ENCODE results near the gene CCDC148. TPM values are rescaled to one million over a fixed set of nuclear protein-coding genes. Genes with fewer than 3 reads are reported as not detected.

Gene CCDC148
- total RNA-seq, 4 donors from 2014 or later = 0.66 TPM; not detected in 3

DNA sequence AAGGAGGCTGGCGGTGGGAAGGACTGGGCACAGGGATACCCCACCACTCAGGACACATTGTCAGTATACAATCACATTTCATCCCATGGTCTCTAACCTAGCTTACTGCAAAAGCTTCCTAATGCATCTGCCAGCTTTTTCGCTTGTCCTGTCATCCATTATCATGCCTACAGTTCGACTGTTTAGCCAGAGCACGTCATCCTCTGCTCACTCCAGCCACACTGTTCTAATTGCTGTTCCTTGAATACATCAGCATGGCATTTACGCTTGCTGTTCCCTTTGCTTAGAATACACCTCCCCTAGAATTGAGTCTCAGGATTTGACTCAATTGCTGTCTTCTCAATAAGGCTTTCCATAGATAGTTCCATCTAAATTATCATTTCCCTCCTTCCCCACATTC, 166.3 kb downstream of the CCDC148 start:
- no peaks in the 10 kb centered on the region for H3K27me3 ChIP-seq
- TF ChIP-seq POLR2A (IDR thresholded peaks at IDR 0.05) = no peak
- TF ChIP-seq, protein P1, sequence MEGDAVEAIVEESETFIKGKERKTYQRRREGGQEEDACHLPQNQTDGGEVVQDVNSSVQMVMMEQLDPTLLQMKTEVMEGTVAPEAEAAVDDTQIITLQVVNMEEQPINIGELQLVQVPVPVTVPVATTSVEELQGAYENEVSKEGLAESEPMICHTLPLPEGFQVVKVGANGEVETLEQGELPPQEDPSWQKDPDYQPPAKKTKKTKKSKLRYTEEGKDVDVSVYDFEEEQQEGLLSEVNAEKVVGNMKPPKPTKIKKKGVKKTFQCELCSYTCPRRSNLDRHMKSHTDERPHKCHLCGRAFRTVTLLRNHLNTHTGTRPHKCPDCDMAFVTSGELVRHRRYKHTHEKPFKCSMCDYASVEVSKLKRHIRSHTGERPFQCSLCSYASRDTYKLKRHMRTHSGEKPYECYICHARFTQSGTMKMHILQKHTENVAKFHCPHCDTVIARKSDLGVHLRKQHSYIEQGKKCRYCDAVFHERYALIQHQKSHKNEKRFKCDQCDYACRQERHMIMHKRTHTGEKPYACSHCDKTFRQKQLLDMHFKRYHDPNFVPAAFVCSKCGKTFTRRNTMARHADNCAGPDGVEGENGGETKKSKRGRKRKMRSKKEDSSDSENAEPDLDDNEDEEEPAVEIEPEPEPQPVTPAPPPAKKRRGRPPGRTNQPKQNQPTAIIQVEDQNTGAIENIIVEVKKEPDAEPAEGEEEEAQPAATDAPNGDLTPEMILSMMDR (IDR thresholded peaks at IDR 0.05 in 4 of 5, conservative IDR thresholded peaks at IDR 0.05 in 1 of 5) = no peak
- H3K4me1 ChIP-seq = no peaks in the 10 kb centered on the region
- intact Hi-C loops (cut with DNase I; ENCODE audit: low total_unique reads) = no loop called here
- no peak overlapping the region for H3K27ac ChIP-seq
- ATAC-seq = no peak
- H3K36me3 ChIP-seq = no peaks in the 10 kb centered on the region
- no peak for DNase-seq
- in situ Hi-C loops (cut with MboI; ENCODE audit: low sequenced_read_pairs in 4 of 4) = no loop called here
- H3K9me3 ChIP-seq = no peaks in the 10 kb centered on the region
- H3K4me3 ChIP-seq = no peak overlapping the region

DNA sequence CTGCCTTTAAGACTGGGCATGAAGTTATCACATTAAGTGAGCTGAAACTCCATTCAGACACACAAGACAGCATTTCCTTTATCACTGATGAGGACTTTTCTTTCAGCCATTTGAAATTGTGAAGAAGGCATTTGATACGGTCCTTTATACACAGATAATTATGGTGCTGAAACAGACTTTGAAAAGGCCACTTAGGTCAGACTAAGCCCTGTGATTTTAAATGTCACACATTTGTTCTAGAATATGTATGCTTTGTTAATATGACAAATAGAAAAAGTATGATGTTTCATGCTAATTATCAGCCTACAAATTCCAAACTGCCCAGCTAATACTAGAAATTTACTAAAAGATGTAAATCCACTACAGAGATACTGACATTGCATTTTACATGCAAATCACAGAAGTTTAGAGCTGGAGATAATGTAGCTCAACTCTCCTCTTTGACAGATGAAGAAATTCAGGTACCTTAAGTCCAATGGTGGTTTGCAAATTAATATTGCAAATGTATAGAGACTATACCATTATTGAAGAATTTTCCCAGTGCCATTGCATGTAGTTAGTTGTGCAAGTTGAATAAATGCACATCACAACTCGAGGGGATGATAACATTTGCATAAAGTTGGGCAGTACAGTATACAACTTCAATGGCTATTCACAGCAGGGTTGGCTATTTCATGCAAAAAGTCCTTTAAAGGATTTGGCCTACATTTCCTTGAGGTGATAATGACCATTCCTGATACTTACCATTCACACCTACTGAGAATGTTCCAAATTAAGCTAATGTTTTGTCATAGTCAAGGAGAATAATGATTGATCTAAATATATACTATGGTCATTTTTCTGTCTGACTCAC, 179.7 kb downstream of the CCDC148 start:
- H3K9me3 ChIP-seq = no peaks in the 10 kb centered on the region
- H3K4me1 ChIP-seq = no peaks in the 10 kb centered on the region

DNA sequence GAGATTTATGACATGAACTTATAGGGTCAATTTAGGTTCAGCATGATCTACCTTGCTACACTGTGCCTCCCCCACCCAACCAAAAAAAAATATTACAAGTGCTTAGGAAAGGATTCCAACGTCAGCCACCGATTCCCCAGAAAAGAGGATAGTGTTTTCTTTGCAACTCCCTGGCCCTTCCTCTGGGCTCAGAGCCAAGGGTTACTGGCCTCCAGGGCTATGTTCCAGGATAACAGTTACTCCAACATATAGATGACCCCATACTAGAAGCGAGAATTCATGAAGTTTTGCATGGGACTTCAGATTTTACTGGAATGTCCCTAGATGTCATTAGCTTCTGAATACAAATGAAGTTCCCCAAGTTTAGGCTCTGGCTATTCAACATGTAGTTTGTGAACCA, 182.8 kb downstream of the CCDC148 start:
- Histone ChIP-seq H3K27me3 (no peaks in the 10 kb centered on the region), H3K4me1 (no peaks in the 10 kb centered on the region), H3K27ac (no peak overlapping the region), H3K36me3 (no peaks in the 10 kb centered on the region), H3K4me3 (no peak overlapping the region), H3K9me3 (no peaks in the 10 kb centered on the region)
- ATAC-seq (no peak), DNase-seq (no peak)
- intact Hi-C loops (cut with DNase I; ENCODE audit: low total_unique reads) (no loop called here), in situ Hi-C loops (cut with MboI; ENCODE audit: low sequenced_read_pairs in 4 of 4) (no loop called here)
- TF ChIP-seq, protein P1 (IDR thresholded peaks at IDR 0.05 in 4 of 5, conservative IDR thresholded peaks at IDR 0.05 in 1 of 5) = no peak
- TF ChIP-seq POLR2A (IDR thresholded peaks at IDR 0.05) = no peak

More for the DNA sequence above, 179.7 kb downstream of the CCDC148 start:
- no peak for DNase-seq
- in situ Hi-C loops (cut with MboI; ENCODE audit: low sequenced_read_pairs in 4 of 4) = no loop called here
- TF ChIP-seq, protein P1 (IDR thresholded peaks at IDR 0.05 in 4 of 5, conservative IDR thresholded peaks at IDR 0.05 in 1 of 5) = no peak
- no peak for ATAC-seq
- no peak overlapping the region for H3K27ac ChIP-seq
- H3K36me3 ChIP-seq = no peaks in the 10 kb centered on the region
- no peak overlapping the region for H3K4me3 ChIP-seq
- intact Hi-C loops (cut with DNase I; ENCODE audit: low total_unique reads) = no loop called here
- H3K27me3 ChIP-seq = no peaks in the 10 kb centered on the region

DNA sequence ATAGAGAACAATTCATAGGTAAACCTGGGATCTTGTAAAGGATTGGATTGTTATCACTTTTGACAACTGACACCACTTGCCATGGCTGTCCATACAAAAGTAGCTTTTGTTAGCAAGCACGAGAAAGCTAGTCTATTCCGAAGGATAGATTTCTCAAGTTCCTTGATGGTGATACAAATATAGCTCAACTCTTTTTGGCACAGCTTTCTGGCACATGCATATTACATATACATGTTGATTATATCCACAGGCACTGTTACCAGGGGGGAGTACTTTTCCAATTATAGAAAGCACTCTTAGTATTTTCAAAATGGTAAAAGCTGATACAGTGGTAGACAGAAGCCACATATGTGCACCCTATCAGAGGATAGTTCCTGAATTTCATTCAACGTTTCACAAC, 186.0 kb downstream of the CCDC148 start:
- Histone ChIP-seq H3K27me3 (no peaks in the 10 kb centered on the region), H3K9me3 (no peaks in the 10 kb centered on the region), H3K36me3 (no peaks in the 10 kb centered on the region), H3K27ac (no peak overlapping the region), H3K4me1 (no peaks in the 10 kb centered on the region), H3K4me3 (no peak overlapping the region)
- TF ChIP-seq, protein P1 (IDR thresholded peaks at IDR 0.05 in 4 of 5, conservative IDR thresholded peaks at IDR 0.05 in 1 of 5) = no peak
- no peak for TF ChIP-seq POLR2A (IDR thresholded peaks at IDR 0.05)
- DNase-seq = no peak
- intact Hi-C loops (cut with DNase I; ENCODE audit: low total_unique reads) = no loop called here
- in situ Hi-C loops (cut with MboI; ENCODE audit: low sequenced_read_pairs in 4 of 4) = no loop called here
- no peak for ATAC-seq
